ENCODE measurements around the gene TNFAIP3.

- TF ChIP-seq CTCF (IDR thresholded peaks at IDR 0.05) (no peak), POLR2A (IDR thresholded peaks at IDR 0.05) (no peak)
Observed at GRCh38 chr6:137868721-137869548, 1.9 kb downstream of the TNFAIP3 start.
